ENCODE measurements around the gene PMPCA. TPM values are rescaled to one million over a fixed set of nuclear protein-coding genes. Genes with fewer than 3 reads are reported as not detected.

Gene PMPCA
- total and polyA plus RNA-seq, 2 donors (not counting 1 experiment from before 2014, with no cell fraction given) = 26.4 to 70.2 TPM

GRCh38 chr9:136441191-136441680 is 30.8 kb downstream of the PMPCA start:
- DNase-seq (ENCODE audit: low read depth in 2 of 2) = peak in 1 of 2 donors; percentile 81
- Histone ChIP-seq H3K9me3 (ENCODE audit: control insufficient read depth, insufficient read depth, low read depth, low read length) (no peaks in the 10 kb centered on the region), H3K4me2 (ENCODE audit: extremely low read depth, insufficient read depth, low read length) (no peak overlapping the region), H2AFZ (ENCODE audit: low read length) (no peak overlapping the region), H3K27ac (ENCODE audit: insufficient read depth, low read length) (no peak overlapping the region), H3K4me3 (replicated peaks in 1 of 4; ENCODE audit: control extremely low read depth in 1 of 4, insufficient read depth in 1 of 4, low read depth in 3 of 4, low read length in 4 of 4) (no peak overlapping the region), H3K9ac (ENCODE audit: insufficient read depth, low read length) (no peak overlapping the region), H3K4me1 (ENCODE audit: control insufficient read depth, extremely low read depth, insufficient read depth, low read length) (peaks cover 13% of the 10 kb centered on the region), H3K79me2 (ENCODE audit: control insufficient read depth, insufficient read depth, low read length) (peaks cover 29% of the 10 kb centered on the region), H3K36me3 (ENCODE audit: control insufficient read depth, insufficient read depth, low read length) (peaks cover 30% of the 10 kb centered on the region), H3K27me3 (ENCODE audit: control insufficient read depth, insufficient read depth, low read length) (no peaks in the 10 kb centered on the region), H4K20me1 (ENCODE audit: control insufficient read depth, extremely low read depth, insufficient read depth, low read length) (no peaks in the 10 kb centered on the region)
- TF ChIP-seq EZH2 (IDR thresholded peaks at IDR 0.05; ENCODE audit: low read length, missing control alignments) (no peak), CTCF (conservative IDR thresholded peaks at IDR 0.05 in 1 of 2, IDR thresholded peaks at IDR 0.05 in 1 of 2; ENCODE audit: low read depth in 1 of 2, low read length in 2 of 2) (no peak)

- DNase-seq (ENCODE audit: low read depth in 2 of 2) = no peak
- Histone ChIP-seq H3K4me2 (ENCODE audit: extremely low read depth, insufficient read depth, low read length) (no peak overlapping the region), H3K4me3 (replicated peaks in 1 of 4; ENCODE audit: control extremely low read depth in 1 of 4, insufficient read depth in 1 of 4, low read depth in 3 of 4, low read length in 4 of 4) (no peak overlapping the region), H4K20me1 (ENCODE audit: control insufficient read depth, extremely low read depth, insufficient read depth, low read length) (no peaks in the 10 kb centered on the region), H3K9ac (ENCODE audit: insufficient read depth, low read length) (no peak overlapping the region), H3K9me3 (ENCODE audit: control insufficient read depth, insufficient read depth, low read depth, low read length) (no peaks in the 10 kb centered on the region), H3K36me3 (ENCODE audit: control insufficient read depth, insufficient read depth, low read length) (peaks cover 33% of the 10 kb centered on the region), H3K27ac (ENCODE audit: insufficient read depth, low read length) (no peak overlapping the region), H3K4me1 (ENCODE audit: control insufficient read depth, extremely low read depth, insufficient read depth, low read length) (peaks cover 13% of the 10 kb centered on the region), H3K79me2 (ENCODE audit: control insufficient read depth, insufficient read depth, low read length) (peaks cover 23% of the 10 kb centered on the region), H2AFZ (ENCODE audit: low read length) (no peak overlapping the region), H3K27me3 (ENCODE audit: control insufficient read depth, insufficient read depth, low read length) (no peaks in the 10 kb centered on the region)
- no peak for TF ChIP-seq EZH2 (IDR thresholded peaks at IDR 0.05; ENCODE audit: low read length, missing control alignments)
- TF ChIP-seq CTCF (conservative IDR thresholded peaks at IDR 0.05 in 1 of 2, IDR thresholded peaks at IDR 0.05 in 1 of 2; ENCODE audit: low read depth in 1 of 2, low read length in 2 of 2) = no peak
Measured at GRCh38 chr9:136441681-136442245, 31.3 kb downstream of the PMPCA start.

- Histone ChIP-seq H2AFZ (ENCODE audit: low read length) (no peak overlapping the region), H3K36me3 (ENCODE audit: control insufficient read depth, insufficient read depth, low read length) (peaks cover 33% of the 10 kb centered on the region), H3K4me1 (ENCODE audit: control insufficient read depth, extremely low read depth, insufficient read depth, low read length) (peaks cover 9% of the 10 kb centered on the region), H3K9ac (ENCODE audit: insufficient read depth, low read length) (no peak overlapping the region), H3K4me3 (replicated peaks in 1 of 4; ENCODE audit: control extremely low read depth in 1 of 4, insufficient read depth in 1 of 4, low read depth in 3 of 4, low read length in 4 of 4) (no peak overlapping the region), H4K20me1 (ENCODE audit: control insufficient read depth, extremely low read depth, insufficient read depth, low read length) (no peaks in the 10 kb centered on the region), H3K79me2 (ENCODE audit: control insufficient read depth, insufficient read depth, low read length) (peaks cover 18% of the 10 kb centered on the region), H3K27ac (ENCODE audit: insufficient read depth, low read length) (no peak overlapping the region), H3K9me3 (ENCODE audit: control insufficient read depth, insufficient read depth, low read depth, low read length) (no peaks in the 10 kb centered on the region), H3K4me2 (ENCODE audit: extremely low read depth, insufficient read depth, low read length) (no peak overlapping the region), H3K27me3 (ENCODE audit: control insufficient read depth, insufficient read depth, low read length) (no peaks in the 10 kb centered on the region)
- no peak for TF ChIP-seq EZH2 (IDR thresholded peaks at IDR 0.05; ENCODE audit: low read length, missing control alignments)
- TF ChIP-seq CTCF (conservative IDR thresholded peaks at IDR 0.05 in 1 of 2, IDR thresholded peaks at IDR 0.05 in 1 of 2; ENCODE audit: low read depth in 1 of 2, low read length in 2 of 2) = no peak
- DNase-seq (ENCODE audit: low read depth in 2 of 2) = no peak
Measured at GRCh38 chr9:136442265-136442664, 31.8 kb downstream of the PMPCA start.
